CD14-positive monocyte (primary cell): ENCODE measurements around the gene TSPAN5. TPM values are rescaled to one million over a fixed set of nuclear protein-coding genes. Genes with fewer than 3 reads are reported as not detected.
A peak's percentile ranks its signal among the peaks of the same experiment; 100 is the strongest.

Experiments used
- DNase-seq, 3 donors: peaks; one replicate each; pipeline ENCODE4 v3.0.0-alpha.2; 2011 to 2022
- H2AFZ ChIP-seq: 2 replicates; pipeline ENCODE4 v1.6.0; 2012; ENCODE audit warnings: mild to moderate bottlenecking, low read depth, low read length, inconsistent platforms; ENCODE audit not compliant: insufficient read depth, poor library complexity, severe bottlenecking
- H3K27ac ChIP-seq, 2 donors: 1 replicate in 1 of 2; 2 replicates in 1 of 2; pipeline ENCODE4 v1.5.1; 2012 to 2013; ENCODE audit warnings: low read length in 2 of 2, control low read depth in 1 of 2, inconsistent platforms in 1 of 2, low read depth in 1 of 2, mild to moderate bottlenecking in 1 of 2
- H3K27me3 ChIP-seq, 2 donors: one replicate each; pipeline versions ENCODE4 v1.6.0 to v1.6.1; 2011 to 2013; ENCODE audit warnings: low read length in 2 of 2; ENCODE audit not compliant: control insufficient read depth in 2 of 2, insufficient read depth in 2 of 2
- H3K36me3 ChIP-seq, 2 donors: replicated peaks in 1 of 2; 1 replicate in 1 of 2; 2 replicates in 1 of 2; pipeline versions ENCODE4 v1.5.1 to v1.6.1; 2012 to 2013; ENCODE audit warnings: low read length in 2 of 2, control low read depth in 1 of 2, inconsistent platforms in 1 of 2, mild to moderate bottlenecking in 1 of 2; ENCODE audit not compliant: insufficient read depth in 2 of 2, control insufficient read depth in 1 of 2
- H3K4me1 ChIP-seq, 2 donors: 1 replicate in 1 of 2; 2 replicates in 1 of 2; pipeline versions ENCODE4 v1.5.1 to v1.6.1; 2012 to 2013; ENCODE audit warnings: low read length in 2 of 2, control low read depth in 1 of 2, inconsistent platforms in 1 of 2, mild to moderate bottlenecking in 1 of 2, moderate library complexity in 1 of 2; ENCODE audit not compliant: insufficient read depth in 2 of 2, control insufficient read depth in 1 of 2
- H3K4me2 ChIP-seq: replicated peaks from 2 replicates; pipeline ENCODE3; 2012; ENCODE audit warnings: low read length, moderate library complexity, mild to moderate bottlenecking; ENCODE audit not compliant: poor library complexity, severe bottlenecking; ENCODE audit errors: extremely low read depth
- H3K4me3 ChIP-seq, 3 experiments: fragments of 200-600 bp in 1 of 3; sonication (generic) in 1 of 3; replicated peaks in 1 of 3; 1 replicate in 2 of 3; 2 replicates in 1 of 3; pipeline ENCODE4 v1.5.1; 2011 to 2013; ENCODE audit warnings: low read length in 3 of 3, mild to moderate bottlenecking in 3 of 3, control low read depth in 2 of 3, low read depth in 2 of 3, inconsistent platforms in 1 of 3, moderate library complexity in 1 of 3
- H3K79me2 ChIP-seq: 2 replicates; pipeline ENCODE4 v1.6.0; 2012; ENCODE audit warnings: mild to moderate bottlenecking, control low read depth, inconsistent platforms, low read length, moderate library complexity; ENCODE audit not compliant: insufficient read depth
- H3K9ac ChIP-seq: 2 replicates; pipeline ENCODE4 v1.6.0; 2017; ENCODE audit warnings: low read length, mild to moderate bottlenecking; ENCODE audit not compliant: insufficient read depth, poor library complexity, severe bottlenecking
- H3K9me3 ChIP-seq, 2 donors: replicated peaks in 1 of 2; 1 replicate in 1 of 2; 2 replicates in 1 of 2; pipeline versions ENCODE4 v1.5.1 to v1.6.1; 2012 to 2013; ENCODE audit warnings: low read length in 2 of 2, control low read depth in 1 of 2; ENCODE audit not compliant: control insufficient read depth in 1 of 2, insufficient read depth in 1 of 2
- H4K20me1 ChIP-seq: 2 replicates; pipeline ENCODE4 v1.6.0; 2012; ENCODE audit warnings: mild to moderate bottlenecking, low read length, control low read depth, moderate library complexity; ENCODE audit not compliant: insufficient read depth
- H3K27ac Mint-ChIP-seq, 7 donors: one replicate each; pipeline ENCODE4 v1.8.0; 2020; ENCODE audit warnings: mild to moderate bottlenecking in 7 of 7, mixed read lengths in 7 of 7, moderate library complexity in 6 of 7, inconsistent platforms in 2 of 7
- H3K27me3 Mint-ChIP-seq, 3 donors: one replicate each; pipeline ENCODE4 v1.8.0; 2021 to 2022; ENCODE audit warnings: low read depth in 3 of 3, mild to moderate bottlenecking in 3 of 3, mixed read lengths in 3 of 3, moderate library complexity in 3 of 3, inconsistent platforms in 1 of 3
- H3K36me3 Mint-ChIP-seq, 2 donors: one replicate each; pipeline ENCODE4 v1.8.0; 2020; ENCODE audit warnings: mixed read lengths in 2 of 2, inconsistent platforms in 1 of 2, mild to moderate bottlenecking in 1 of 2
- H3K4me1 Mint-ChIP-seq: one replicate; pipeline ENCODE4 v1.8.0; 2020; ENCODE audit warnings: mild to moderate bottlenecking, mixed read lengths
- H3K4me3 Mint-ChIP-seq, 2 donors: one replicate each; pipeline ENCODE4 v1.8.0; 2020; ENCODE audit warnings: mild to moderate bottlenecking in 2 of 2, mixed read lengths in 2 of 2, moderate library complexity in 1 of 2
- H3K9me3 Mint-ChIP-seq, 7 donors: one replicate each; pipeline ENCODE4 v1.8.0; 2020 to 2022; ENCODE audit warnings: mixed read lengths in 7 of 7, mild to moderate bottlenecking in 6 of 7, moderate library complexity in 6 of 7, inconsistent platforms in 2 of 7
- CTCF ChIP-seq: fragments of 200-600 bp; IDR thresholded peaks from one replicate; pipeline ENCODE4 v1.8.0; 2022; ENCODE audit warnings: antibody characterized with exemption, mild to moderate bottlenecking
- WGBS: methylation state at CpG from one replicate; pipeline ENCODE4 v1.1.5; 2013; ENCODE audit warnings: missing lambda C conversion rate; ENCODE audit not compliant: insufficient coverage; 5-methylcytosine and 5-hydroxymethylcytosine counted together
- intact Hi-C, 2 donors: fragments of 100-400 bp; cut with micrococcal nuclease; formaldehyde crosslinking; loops; one replicate each; pipeline versions ENCODE4 v1.15.0 to v1.15.1; 2023
- polyA plus RNA-seq, 3 donors: library from polyadenylated mRNA; depleted of rRNA in 1 of 3; unstranded in 2 of 3; stranded (reverse) in 1 of 3; fragments of 300-500 nt in 2 of 3; fragments of >200 nt in 1 of 3; fragmentation: Illumina TruSeq in 2 of 3; gene quantifications; 1 replicate in 2 of 3; 2 replicates in 1 of 3; pipeline ENCODE4 v1.2.3, GENCODE V29; 2012 to 2021

The TSPAN5 gene
- polyA plus RNA-seq, 3 donors, result 0.09 to 1.1 (median 0.13) TPM

GRCh38 chr4:98669577-98669976 lies 11.2 kb upstream of the TSPAN5 start:
- no peaks in the 10 kb centered on the region for H3K36me3 Mint-ChIP-seq
- no peak for TF ChIP-seq CTCF
- H3K27ac Mint-ChIP-seq, result no peak overlapping the region
- H3K9me3 ChIP-seq, result peaks cover 0 to 13% of the 10 kb centered on the region in 2 donors
- H3K4me3 Mint-ChIP-seq, result no peak overlapping the region
- no peaks in the 10 kb centered on the region for H3K79me2 ChIP-seq
- H3K36me3 ChIP-seq, result no peaks in the 10 kb centered on the region
- H3K4me3 ChIP-seq, result no peak overlapping the region
- H3K4me2 ChIP-seq, result no peak overlapping the region
- H2AFZ ChIP-seq, result no peak overlapping the region
- no peaks in the 10 kb centered on the region for H4K20me1 ChIP-seq
- no peaks in the 10 kb centered on the region for H3K4me1 ChIP-seq
- intact Hi-C loops, result no loop called here
- no peaks in the 10 kb centered on the region for H3K27me3 ChIP-seq
- H3K27me3 Mint-ChIP-seq, result peaks cover 0 to 8% (median 4%) of the 10 kb centered on the region in 3 donors
- no peaks in the 10 kb centered on the region for H3K4me1 Mint-ChIP-seq
- no peak overlapping the region for H3K9ac ChIP-seq
- no peak overlapping the region for H3K27ac ChIP-seq
- WGBS, result no CpG with 5 or more reads among the region's 4 CpGs
- H3K9me3 Mint-ChIP-seq, result peaks cover 0 to 8% (median 0%) of the 10 kb centered on the region in 7 donors
- no peak for DNase-seq

- WGBS, result 100% methylated on average over 4 of the region's 4 CpGs
- Histone ChIP-seq H3K9me3 (peaks cover 0 to 13% of the 10 kb centered on the region in 2 donors), H3K27me3 (peaks cover under 1 to 4% of the 10 kb centered on the region in 2 donors), H4K20me1 (no peaks in the 10 kb centered on the region), H3K9ac (no peak overlapping the region), H3K4me1 (peaks cover 10% of the 10 kb centered on the region in 2 donors), H3K27ac (no peak overlapping the region), H3K4me3 (no peak overlapping the region), H3K79me2 (no peaks in the 10 kb centered on the region), H3K4me2 (no peak overlapping the region), H2AFZ (peak overlapping the region; percentile 52), H3K36me3 (no peaks in the 10 kb centered on the region)
- Mint-ChIP-seq H3K27ac (peak overlapping the region in 1 of 7 donors; percentile 25), H3K27me3 (peaks cover 8 to 18% (median 9%) of the 10 kb centered on the region in 3 donors), H3K9me3 (peaks cover 0 to 8% (median 1%) of the 10 kb centered on the region in 7 donors), H3K4me1 (peaks cover 14% of the 10 kb centered on the region), H3K4me3 (no peak overlapping the region), H3K36me3 (no peaks in the 10 kb centered on the region)
- TF ChIP-seq CTCF, result no peak
- no peak for DNase-seq
- intact Hi-C loops, result no loop called here
Observed at GRCh38 chr4:98664959-98665358, 6.5 kb upstream of the TSPAN5 start.
